OCI-LY3 (cell line): Measurements from ENCODE around the gene KIZ.

Experiments
- H2AFZ ChIP-seq: fragments of 200-600, 300-600 bp; shearing (Covaris generic); 2 replicates; pipeline ENCODE4 v1.6.0; 2014; ENCODE audit warnings: antibody characterized with exemption, low read depth, low read length
- H3K27ac ChIP-seq: fragments of 200-600, 300-600 bp; sonication (generic); 2 replicates; pipeline ENCODE4 v1.5.1; 2014; ENCODE audit warnings: mild to moderate bottlenecking, low read length, moderate library complexity, mixed read lengths
- H3K27me3 ChIP-seq: fragments of 200-600, 300-600 bp; sonication (generic); 2 replicates; pipeline ENCODE4 v1.6.1; 2014; ENCODE audit warnings: low read depth, low read length, mixed read lengths
- H3K36me3 ChIP-seq: fragments of 200-600, 300-600 bp; sonication (generic); replicated peaks from 2 replicates; pipeline ENCODE3; 2014; ENCODE audit warnings: low read depth, low read length, mixed read lengths
- H3K4me1 ChIP-seq: fragments of 300-600, 200-600 bp; sonication (generic); 2 replicates; pipeline ENCODE4 v1.6.1; 2014; ENCODE audit warnings: low read length, mixed read lengths
- H3K4me2 ChIP-seq: fragments of 200-600, 300-600 bp; sonication (generic); 2 replicates; pipeline ENCODE4 v1.6.1; 2014; ENCODE audit warnings: low read length, mixed read lengths
- H3K4me3 ChIP-seq: fragments of 300-600, 200-600 bp; sonication (generic); 2 replicates; pipeline ENCODE4 v1.5.1; 2014; ENCODE audit warnings: antibody characterized with exemption, mild to moderate bottlenecking, low read length, moderate library complexity
- H3K79me2 ChIP-seq: fragments of 300-600, 200-600 bp; shearing (Covaris generic); 2 replicates; pipeline ENCODE4 v1.6.1; 2014; ENCODE audit warnings: mild to moderate bottlenecking, low read length, mixed read lengths
- H3K9ac ChIP-seq: fragments of 300-600, 200-600 bp; shearing (Covaris generic); 2 replicates; pipeline ENCODE4 v1.6.0; 2014; ENCODE audit warnings: mild to moderate bottlenecking, low read length, moderate library complexity
- H3K9me3 ChIP-seq: fragments of 200-600, 300-600 bp; shearing (Covaris generic); 2 replicates; pipeline ENCODE4 v1.6.1; 2014; ENCODE audit warnings: low read length, mixed read lengths; ENCODE audit not compliant: insufficient read depth
- H4K20me1 ChIP-seq: fragments of 200-600, 300-600 bp; sonication (generic); 2 replicates; pipeline ENCODE4 v1.6.1; 2016; ENCODE audit warnings: low read length, mixed read lengths; ENCODE audit not compliant: insufficient read depth
- CTCF ChIP-seq: fragments of 200-600, 300-600 bp; sonication (generic); IDR thresholded peaks from 2 replicates; pipeline ENCODE4 v1.5.1; 2014; ENCODE audit warnings: antibody characterized with exemption, low read length, low read depth
- EZH2phosphoT487 ChIP-seq: fragments of 200-600 bp; shearing (Covaris generic); IDR thresholded peaks from 2 replicates; pipeline ENCODE4 v1.6.1; 2018; ENCODE audit warnings: antibody characterized with exemption, mixed run types, low read depth

KIZ gene

GRCh38 chr20:21106171-21107017, 19.5 kb upstream of the KIZ start, which contains the start of gene LINC00237:
TSS of gene LINC00237 (minus strand) at chr20:21106358.
- TF ChIP-seq EZH2phosphoT487 (no peak), CTCF (no peak)
- Histone ChIP-seq H3K4me3 (no peak within 1 kb of the TSS), H3K79me2 (no peaks in the 10 kb centered on the region), H3K9me3 (no peaks in the 10 kb centered on the region), H3K4me2 (no peak within 1 kb of the TSS), H3K36me3 (no peaks in the 10 kb centered on the region), H3K27me3 (peaks cover 30% of the 10 kb centered on the region), H3K9ac (no peak within 1 kb of the TSS), H3K27ac (no peak within 1 kb of the TSS), H2AFZ (no peak within 1 kb of the TSS), H3K4me1 (no peaks in the 10 kb centered on the region; the same call in 1 of the 2 replicates), H4K20me1 (no peaks in the 10 kb centered on the region)

- no peaks in the 10 kb centered on the region for H3K4me1 ChIP-seq
- no peak overlapping the region for H3K9ac ChIP-seq
- no peaks in the 10 kb centered on the region for H4K20me1 ChIP-seq
- H3K4me2 ChIP-seq: no peak overlapping the region
- no peaks in the 10 kb centered on the region for H3K79me2 ChIP-seq
- H3K27me3 ChIP-seq: peaks cover 25% of the 10 kb centered on the region
- no peak overlapping the region for H3K4me3 ChIP-seq
- no peak overlapping the region for H2AFZ ChIP-seq
- no peaks in the 10 kb centered on the region for H3K36me3 ChIP-seq
- no peaks in the 10 kb centered on the region for H3K9me3 ChIP-seq
- no peak for TF ChIP-seq CTCF
- no peak for TF ChIP-seq EZH2phosphoT487
- no peak overlapping the region for H3K27ac ChIP-seq
These were observed 16.7 kb upstream of the KIZ start for GRCh38 chr20:21109144-21109543.

GRCh38 chr20:21110811-21111210, 15.1 kb upstream of the KIZ start:
- Histone ChIP-seq H3K27me3 (peaks cover 28% of the 10 kb centered on the region), H2AFZ (no peak overlapping the region), H3K79me2 (no peaks in the 10 kb centered on the region), H3K4me3 (no peak overlapping the region), H3K27ac (no peak overlapping the region), H3K4me2 (no peak overlapping the region), H3K9ac (no peak overlapping the region), H3K9me3 (no peaks in the 10 kb centered on the region), H3K36me3 (no peaks in the 10 kb centered on the region), H3K4me1 (no peaks in the 10 kb centered on the region), H4K20me1 (no peaks in the 10 kb centered on the region)
- TF ChIP-seq CTCF (no peak), EZH2phosphoT487 (no peak)

GRCh38 chr20:21111416-21111815, 14.5 kb upstream of the KIZ start:
- peaks cover 28% of the 10 kb centered on the region for H3K27me3 ChIP-seq
- no peak for TF ChIP-seq EZH2phosphoT487
- TF ChIP-seq CTCF: no peak
- H3K4me1 ChIP-seq: no peaks in the 10 kb centered on the region

More at GRCh38 chr20:21111416-21111815, 14.5 kb upstream of the KIZ start:
- Histone ChIP-seq H3K9me3 (no peaks in the 10 kb centered on the region), H3K79me2 (no peaks in the 10 kb centered on the region), H3K4me3 (no peak overlapping the region), H3K4me2 (no peak overlapping the region), H2AFZ (no peak overlapping the region), H3K36me3 (no peaks in the 10 kb centered on the region), H3K9ac (no peak overlapping the region), H4K20me1 (no peaks in the 10 kb centered on the region), H3K27ac (no peak overlapping the region)
